ENCODE data around the gene IFITM10.

DNA sequence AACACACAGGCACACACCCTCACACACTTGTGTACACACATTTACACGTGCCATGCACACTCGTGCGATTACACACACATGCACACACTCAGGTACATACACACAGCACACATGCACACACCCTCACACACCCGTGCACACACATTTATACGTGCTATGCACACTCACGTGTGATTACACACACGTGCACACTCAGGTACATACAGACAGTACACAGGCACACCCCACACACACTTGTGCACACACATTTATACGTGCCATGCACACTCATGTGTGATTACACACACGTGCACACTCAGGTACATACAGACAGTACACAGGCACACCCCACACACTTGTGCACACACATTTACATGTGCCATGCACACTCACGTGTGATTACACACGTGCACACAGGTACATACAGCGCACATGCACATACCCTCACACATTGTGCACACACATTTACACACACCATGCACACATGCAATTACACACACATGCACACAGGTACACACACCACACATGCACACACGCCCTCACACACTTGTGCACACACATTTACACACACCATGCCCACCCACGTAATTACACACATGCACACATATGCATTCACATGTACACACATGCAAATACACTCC is 4.6 kb downstream of the IFITM10 start:
- TF ChIP-seq CTCF (IDR thresholded peaks at IDR 0.05; ENCODE audit: low read depth, low read length) (no peak), EZH2phosphoT487 (IDR thresholded peaks at IDR 0.05; ENCODE audit: low read depth) (no peak)

Data from OCI-LY3 (cell line).